Fibroblast of skin of back (primary cell): ENCODE data around the gene EXOC4.
A peak's percentile ranks its signal among the peaks of the same experiment; 100 is the strongest.

Source experiments
- DNase-seq: peaks from one replicate; pipeline ENCODE4 v3.0.0-alpha.2; 2013

EXOC4 gene

GRCh38 chr7:133501771-133502170, 248.9 kb downstream of the EXOC4 start:
- no peak for DNase-seq

DNA sequence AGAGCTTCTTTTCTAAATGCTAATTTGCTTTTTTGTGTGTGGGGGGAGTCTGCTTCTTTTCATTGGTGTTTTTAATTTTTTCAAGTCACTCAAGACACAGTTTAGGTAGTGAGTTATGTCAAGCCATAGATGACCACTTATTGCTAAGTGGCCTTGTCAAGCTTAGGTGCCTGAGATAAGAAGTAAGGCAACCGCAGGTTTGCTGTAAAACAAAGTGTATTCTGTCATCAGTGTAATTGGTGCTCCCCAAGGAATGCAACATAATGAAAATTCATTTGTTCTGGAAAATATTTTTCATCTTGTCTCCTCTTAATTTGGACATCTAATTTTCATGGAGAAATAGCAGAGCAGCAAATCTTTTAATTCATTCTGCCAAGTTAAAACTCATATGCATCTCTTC, 249.6 kb downstream of the EXOC4 start:
- no peak for DNase-seq

DNA sequence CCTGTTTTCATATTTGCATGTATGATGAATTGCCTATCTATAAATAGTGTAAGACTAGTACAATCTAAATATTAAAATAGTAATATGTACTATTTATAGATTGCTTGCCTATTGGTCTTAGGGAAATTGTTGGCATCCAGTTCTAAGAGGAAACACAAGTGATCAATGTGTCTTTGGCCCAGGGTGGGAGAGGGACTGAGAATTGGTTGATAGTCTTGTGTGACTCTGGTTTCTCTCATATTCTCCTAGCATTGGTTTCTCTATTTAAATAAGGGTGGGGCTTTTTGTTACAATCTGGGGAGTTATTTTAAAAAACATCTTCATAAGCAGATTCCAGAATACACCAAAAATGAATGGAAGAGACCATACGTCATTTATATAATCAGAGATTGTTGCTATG, 250.1 kb downstream of the EXOC4 start:
- DNase-seq = peak; percentile 19

DNA sequence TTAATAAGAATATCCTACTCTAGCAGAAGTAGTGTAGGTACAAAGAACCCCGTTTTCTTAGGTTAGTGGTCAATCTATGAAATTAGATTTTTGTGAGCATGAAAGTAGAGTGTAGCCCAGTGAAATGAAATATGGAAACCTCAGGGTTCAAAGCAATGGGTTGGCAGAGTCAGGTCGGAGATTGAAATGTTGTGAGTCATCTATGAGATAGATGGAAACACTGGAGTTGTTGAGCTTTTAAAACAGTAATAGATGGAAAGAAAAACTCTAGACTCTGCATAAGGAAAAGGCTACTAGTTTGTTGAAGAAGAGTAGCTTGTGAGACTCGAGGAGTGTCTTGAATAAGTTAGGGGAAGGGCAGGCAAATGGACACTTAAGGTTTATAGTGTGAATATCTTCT, 251.9 kb downstream of the EXOC4 start:
- DNase-seq = peak; percentile 22

DNA sequence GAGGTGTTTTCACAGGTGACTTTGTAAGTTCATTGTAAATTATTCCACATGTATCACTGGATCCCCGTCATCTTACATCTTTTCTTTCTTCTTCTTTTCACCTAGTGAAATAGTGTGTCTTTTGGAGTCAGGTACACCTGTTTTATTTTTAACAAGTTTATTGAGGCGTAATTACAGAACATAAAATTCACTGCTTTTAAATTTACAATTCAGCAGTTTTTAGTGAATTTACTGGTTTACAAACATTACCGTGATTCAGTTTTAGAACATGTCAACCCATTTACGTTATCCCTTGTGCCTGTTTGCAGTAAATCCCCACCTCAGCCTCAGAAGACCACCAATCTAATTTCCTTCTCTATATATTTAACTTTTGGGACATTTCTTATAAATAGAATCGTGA, 256.9 kb downstream of the EXOC4 start:
- DNase-seq = no peak

GRCh38 chr7:133510326-133511055, 257.6 kb downstream of the EXOC4 start:
- DNase-seq = no peak

- DNase-seq = no peak
These were observed 258.4 kb downstream of the EXOC4 start for GRCh38 chr7:133511252-133511651.

DNA sequence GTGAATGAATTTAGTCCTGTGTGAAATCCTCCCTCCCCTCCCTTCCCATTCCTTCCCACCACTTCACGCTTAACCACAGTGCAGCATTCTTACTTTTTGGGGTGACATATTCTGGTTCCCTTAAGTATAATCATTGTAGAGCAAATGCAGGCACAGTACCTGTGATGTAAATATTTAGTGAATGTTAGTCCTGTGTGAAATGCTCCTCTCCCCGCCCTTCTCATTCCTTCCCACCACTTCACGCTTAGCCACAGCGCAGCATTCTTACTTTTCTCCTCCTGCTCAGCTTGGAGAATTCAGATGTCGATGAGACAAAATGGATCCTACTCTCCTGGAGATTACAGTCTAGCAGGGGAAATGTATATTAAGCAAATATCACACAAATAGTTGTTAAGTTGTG, 258.8 kb downstream of the EXOC4 start:
- DNase-seq = no peak

GRCh38 chr7:133512560-133512959, 259.7 kb downstream of the EXOC4 start:
- peak; percentile 50 for DNase-seq

DNA sequence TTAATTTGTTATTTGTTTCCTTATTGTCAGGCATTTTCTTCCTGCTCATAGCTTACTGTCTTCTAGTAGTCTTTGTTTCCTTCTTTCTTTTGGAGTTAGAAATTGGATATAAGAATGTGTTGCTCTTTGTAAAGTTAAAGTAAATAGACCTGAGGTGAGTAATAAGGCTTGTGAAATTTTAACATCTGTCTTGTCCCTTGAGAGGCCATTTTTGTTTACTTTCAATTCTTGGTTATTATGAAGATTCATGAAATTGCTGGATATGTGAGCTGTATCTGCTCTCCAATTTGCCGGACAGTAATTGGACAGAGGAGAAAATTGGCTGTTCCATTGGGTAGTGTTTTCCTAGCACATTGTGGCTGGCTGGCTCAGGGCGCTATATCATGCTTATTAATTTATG, 260.7 kb downstream of the EXOC4 start:
- DNase-seq = peak; percentile 22

- DNase-seq = no peak
These were observed 261.7 kb downstream of the EXOC4 start for GRCh38 chr7:133514551-133514950.

GRCh38 chr7:133517766-133518165, 264.9 kb downstream of the EXOC4 start:
- no peak for DNase-seq

- no peak for DNase-seq
These were observed 265.8 kb downstream of the EXOC4 start for GRCh38 chr7:133518718-133519117.

DNA sequence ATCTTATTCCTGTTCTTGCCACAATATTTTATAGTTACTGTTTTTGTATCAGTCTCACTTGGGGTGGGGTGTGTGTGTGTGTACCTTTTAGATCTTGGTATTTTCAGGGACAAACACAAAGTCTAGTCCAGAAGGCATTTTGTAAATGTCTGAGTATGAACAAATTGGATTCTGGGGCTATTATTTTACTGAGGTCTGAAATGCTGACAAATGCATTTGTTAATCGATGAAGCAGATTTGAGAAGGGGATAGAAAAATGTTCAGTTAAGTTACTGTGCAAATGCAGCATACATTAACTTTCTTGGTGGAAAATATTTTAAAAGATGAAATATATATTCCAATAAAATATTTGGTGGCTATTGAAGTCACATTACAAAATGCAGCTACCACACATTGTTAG, 267.4 kb downstream of the EXOC4 start:
- DNase-seq = no peak

- no peak for DNase-seq
These were observed 269.6 kb downstream of the EXOC4 start for GRCh38 chr7:133522501-133522900.

DNA sequence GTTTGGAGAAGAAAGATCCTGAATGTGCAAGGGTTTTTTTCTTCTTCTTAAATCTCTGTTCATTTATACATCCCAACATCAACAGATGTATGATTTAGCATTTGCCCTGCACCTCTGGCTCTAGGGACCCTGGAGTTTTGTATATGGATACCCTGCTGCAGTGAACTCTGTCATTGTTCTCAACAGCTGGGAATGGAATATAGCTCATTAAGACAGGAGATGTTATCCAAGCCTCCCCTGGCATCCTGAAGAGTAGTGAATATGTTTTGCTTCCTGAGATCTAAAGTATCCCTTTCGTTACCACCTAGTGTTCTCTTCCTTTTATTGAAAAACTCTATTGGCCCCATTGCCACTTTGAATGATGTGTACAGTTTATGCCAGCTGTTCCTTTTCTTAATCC, 275.9 kb downstream of the EXOC4 start:
- DNase-seq = no peak

GRCh38 chr7:133529861-133530260, 277.0 kb downstream of the EXOC4 start:
- no peak for DNase-seq

DNA sequence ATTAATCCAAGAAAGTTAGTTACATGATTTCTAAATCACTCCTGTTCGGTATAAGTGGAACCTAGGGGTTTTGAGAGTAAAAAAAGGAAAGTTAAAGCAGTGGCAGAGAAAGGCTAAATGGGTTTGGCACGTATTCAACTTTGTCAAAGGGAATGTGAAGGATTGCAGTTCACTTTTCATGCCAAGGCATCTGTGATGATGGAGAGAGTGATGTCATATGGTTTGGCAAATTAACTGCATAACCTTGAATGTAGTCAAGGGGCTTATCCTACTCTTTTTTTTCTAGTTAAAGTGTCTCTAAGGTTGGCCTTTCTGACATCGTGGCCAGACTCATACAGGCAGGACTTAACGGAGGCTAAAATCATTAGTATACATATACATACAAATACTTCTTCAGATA, 277.8 kb downstream of the EXOC4 start:
- DNase-seq = peak; percentile 71

GRCh38 chr7:133534816-133535215, 281.9 kb downstream of the EXOC4 start:
- no peak for DNase-seq

DNA sequence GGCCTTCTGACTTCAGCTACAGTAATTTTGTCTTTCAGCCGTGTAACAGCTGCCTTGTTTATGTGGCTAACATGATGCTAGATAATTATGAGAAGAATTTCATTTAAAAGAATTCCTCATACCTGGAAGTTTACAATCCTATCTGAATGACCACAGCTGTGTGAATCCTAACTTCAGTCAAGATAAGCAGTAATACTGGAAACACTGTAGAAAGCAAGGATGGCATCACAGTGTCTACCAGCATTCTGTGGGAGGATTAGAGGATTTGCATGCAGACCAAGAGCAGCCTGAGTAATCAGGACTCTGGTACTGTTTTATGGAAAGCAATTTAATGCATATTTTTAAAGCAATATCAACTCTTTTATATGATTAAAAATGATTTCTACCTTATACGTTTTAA, 282.4 kb downstream of the EXOC4 start:
- no peak for DNase-seq

- no peak for DNase-seq
These were observed 283.6 kb downstream of the EXOC4 start for GRCh38 chr7:133536450-133536849.

DNA sequence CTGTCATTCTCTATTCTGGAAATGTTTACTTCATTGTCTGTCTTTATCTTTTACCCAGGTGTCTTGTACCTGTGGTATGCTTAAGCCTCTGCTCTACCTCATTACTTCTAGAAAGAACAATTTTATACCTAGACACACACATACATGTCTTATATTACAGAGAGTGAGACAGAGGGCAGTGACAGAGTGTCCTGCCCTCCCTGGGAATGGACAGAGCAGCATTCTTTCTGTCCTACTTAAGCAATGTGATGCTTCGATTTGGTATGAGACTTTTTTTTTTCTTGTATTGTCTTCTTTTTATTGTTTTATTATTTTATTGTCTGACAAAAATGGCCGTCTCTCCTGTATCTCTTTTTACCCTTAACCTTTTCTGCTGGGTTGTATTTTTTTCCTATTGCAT, 286.1 kb downstream of the EXOC4 start:
- peak; percentile 60 for DNase-seq

DNA sequence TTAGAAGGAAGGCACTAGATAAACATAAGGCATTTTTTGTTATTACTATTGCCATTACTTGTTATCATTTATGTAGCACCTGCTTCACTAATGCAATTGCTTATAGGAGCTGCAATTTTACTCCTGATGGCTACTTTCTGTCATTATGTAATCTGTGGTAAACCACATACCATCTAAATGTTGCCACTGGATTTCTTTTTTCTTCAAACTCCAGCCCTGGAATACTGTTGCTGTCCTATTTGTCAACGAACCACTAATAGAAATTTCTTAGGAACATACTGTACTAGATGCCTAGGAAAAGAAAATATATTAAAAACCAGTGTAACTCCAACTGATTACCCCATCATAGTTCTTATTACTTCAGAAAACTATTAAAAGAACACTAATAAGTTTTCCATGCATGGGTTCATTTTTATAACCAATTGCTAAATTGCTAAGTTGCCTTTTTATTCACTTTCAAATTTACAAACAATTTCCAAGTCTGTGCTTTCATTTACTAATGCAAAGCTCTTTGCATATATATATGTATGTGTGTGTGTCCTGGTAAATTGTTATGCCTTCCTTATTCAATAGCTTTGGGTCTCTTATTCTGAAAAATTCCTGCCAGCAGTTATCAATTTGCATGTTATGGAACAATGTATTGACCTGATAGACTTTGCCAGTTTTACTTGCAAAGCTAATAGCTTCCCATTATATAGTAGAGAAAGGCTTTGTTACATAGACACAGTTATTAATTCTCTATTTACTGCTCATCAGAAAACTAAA, 287.4 kb downstream of the EXOC4 start:
- DNase-seq = no peak

DNA sequence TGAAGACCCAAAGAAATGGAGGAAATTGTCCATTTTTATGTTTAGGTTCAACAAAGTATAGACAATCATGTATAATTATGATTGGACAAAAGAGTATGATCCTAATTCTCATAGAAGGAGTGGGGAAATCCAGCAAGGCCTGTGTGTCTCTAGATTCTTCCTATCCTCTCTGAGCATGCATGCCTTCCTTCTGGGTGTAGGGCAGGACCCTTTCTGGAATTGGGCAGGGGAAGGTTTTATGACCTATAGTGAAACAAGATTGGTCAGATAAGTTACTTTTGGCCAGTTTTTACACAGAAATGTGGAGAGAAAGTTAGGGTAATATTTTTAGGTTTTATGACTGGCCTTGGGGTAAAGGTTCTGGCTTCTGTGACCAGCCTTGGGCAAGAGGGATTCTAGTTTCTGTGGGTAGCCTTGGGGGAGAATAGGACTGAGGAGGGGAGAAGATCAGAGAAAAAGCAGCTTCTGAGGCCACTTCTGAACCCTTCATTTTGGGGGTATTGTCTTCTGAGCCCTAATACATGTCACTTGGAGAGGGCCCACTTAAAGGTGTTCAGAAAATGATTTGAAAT, 289.4 kb downstream of the EXOC4 start:
- no peak for DNase-seq
